Measurements from ENCODE around the gene URB1.

DNA sequence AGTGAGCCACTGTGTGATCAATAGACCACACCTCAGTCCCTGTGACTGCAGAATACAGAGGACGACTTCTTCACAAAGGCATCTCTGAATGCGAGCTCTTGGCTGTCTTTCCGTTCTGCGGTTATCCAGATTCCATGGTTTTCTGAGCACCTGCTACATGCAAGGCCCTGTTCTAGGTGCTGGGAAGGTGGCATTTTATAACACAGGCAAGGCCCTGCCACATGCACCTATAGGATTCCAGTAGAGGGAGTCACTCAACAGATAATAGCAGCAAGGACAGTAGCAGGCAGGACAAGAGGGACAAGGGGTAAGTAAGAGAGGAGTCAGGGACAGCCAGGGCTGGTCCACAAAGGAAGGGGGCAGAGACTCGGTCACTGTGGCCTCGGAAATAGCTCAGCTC is 9.0 kb downstream of the URB1 start:
- TF ChIP-seq, protein P1, sequence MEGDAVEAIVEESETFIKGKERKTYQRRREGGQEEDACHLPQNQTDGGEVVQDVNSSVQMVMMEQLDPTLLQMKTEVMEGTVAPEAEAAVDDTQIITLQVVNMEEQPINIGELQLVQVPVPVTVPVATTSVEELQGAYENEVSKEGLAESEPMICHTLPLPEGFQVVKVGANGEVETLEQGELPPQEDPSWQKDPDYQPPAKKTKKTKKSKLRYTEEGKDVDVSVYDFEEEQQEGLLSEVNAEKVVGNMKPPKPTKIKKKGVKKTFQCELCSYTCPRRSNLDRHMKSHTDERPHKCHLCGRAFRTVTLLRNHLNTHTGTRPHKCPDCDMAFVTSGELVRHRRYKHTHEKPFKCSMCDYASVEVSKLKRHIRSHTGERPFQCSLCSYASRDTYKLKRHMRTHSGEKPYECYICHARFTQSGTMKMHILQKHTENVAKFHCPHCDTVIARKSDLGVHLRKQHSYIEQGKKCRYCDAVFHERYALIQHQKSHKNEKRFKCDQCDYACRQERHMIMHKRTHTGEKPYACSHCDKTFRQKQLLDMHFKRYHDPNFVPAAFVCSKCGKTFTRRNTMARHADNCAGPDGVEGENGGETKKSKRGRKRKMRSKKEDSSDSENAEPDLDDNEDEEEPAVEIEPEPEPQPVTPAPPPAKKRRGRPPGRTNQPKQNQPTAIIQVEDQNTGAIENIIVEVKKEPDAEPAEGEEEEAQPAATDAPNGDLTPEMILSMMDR (IDR thresholded peaks at IDR 0.05; ENCODE audit: poor library complexity) = no peak
- no peak for TF ChIP-seq EZH2 (IDR thresholded peaks at IDR 0.05; ENCODE audit: borderline replicate concordance)
- no peak for TF ChIP-seq EZH2phosphoT487 (IDR thresholded peaks at IDR 0.05; ENCODE audit: low read depth, severe bottlenecking, unreplicated experiment)

Data from hepatocyte (in vitro differentiated cells).